ENCODE measurements around the gene TMEM94.
"Not testable (repeated sequence)": the region's sequence is repeated elsewhere in the genome, so short reads cannot be mapped to it uniquely, and the experiment has no call there.

Gene TMEM94

GRCh38 chr17:75456417-75457046, at the start of gene TMEM94:
TSS of gene TMEM94 (plus strand) at chr17:75456635. CDS start at chr17:75471906, 15,271 bp downstream.
- DNase-seq: peak; percentile 99 to 100

GRCh38 chr17:75407655-75408352, 48.6 kb upstream of the TMEM94 start:
- no peak for DNase-seq

GRCh38 chr17:75410141-75410540, 46.3 kb upstream of the TMEM94 start:
- no peak for DNase-seq

- DNase-seq: peak; percentile 79
Observed at GRCh38 chr17:75411328-75412067, 44.9 kb upstream of the TMEM94 start.

GRCh38 chr17:75412455-75413317, 43.7 kb upstream of the TMEM94 start:
- peak; percentile 94 to 95 for DNase-seq

- DNase-seq: no peak
Observed at GRCh38 chr17:75414488-75414887, 41.9 kb upstream of the TMEM94 start.

GRCh38 chr17:75416006-75416405, 40.4 kb upstream of the TMEM94 start:
- no peak for DNase-seq

GRCh38 chr17:75417054-75417580, 39.3 kb upstream of the TMEM94 start:
- no peak for DNase-seq

GRCh38 chr17:75418531-75418930, 37.9 kb upstream of the TMEM94 start:
- DNase-seq: peak; percentile 25 to 32

GRCh38 chr17:75428543-75429469, 27.6 kb upstream of the TMEM94 start:
- no peak for DNase-seq

GRCh38 chr17:75430159-75430974, 26.1 kb upstream of the TMEM94 start:
- DNase-seq: no peak

- DNase-seq: no peak
Observed at GRCh38 chr17:75433218-75433783, 23.1 kb upstream of the TMEM94 start.

- DNase-seq: not testable (repeated sequence)
Observed at GRCh38 chr17:75434433-75434832, 22.0 kb upstream of the TMEM94 start.

- not testable (repeated sequence) for DNase-seq
Observed at GRCh38 chr17:75437404-75437803, 19.0 kb upstream of the TMEM94 start.

- DNase-seq: no peak
Observed at GRCh38 chr17:75439287-75439686, 17.1 kb upstream of the TMEM94 start.

GRCh38 chr17:75440738-75441448, 15.5 kb upstream of the TMEM94 start:
- no peak for DNase-seq

GRCh38 chr17:75442168-75443103, 14.0 kb upstream of the TMEM94 start:
- DNase-seq: no peak

GRCh38 chr17:75445296-75445695, 11.1 kb upstream of the TMEM94 start:
- DNase-seq: no peak

All from Kasumi-1 (cell line).